IMR-90 (cell line): ENCODE data around the gene PLD1. TPM values are rescaled to one million over a fixed set of nuclear protein-coding genes. Genes with fewer than 3 reads are reported as not detected.
A peak's percentile ranks its signal among the peaks of the same experiment; 100 is the strongest.

Experiments used
- ATAC-seq: fragments of 200-7000 bp; cut with Tn5 transposase; 2 replicates; pipeline ENCODE4 v1.9.1; 2020; ENCODE audit warnings: low read depth, mild to moderate bottlenecking, moderate library complexity
- Bru-seq: library from RNA; stranded (reverse); fragments of 400-500 nt; gene quantifications from one replicate; lab custom pipeline; 2021; lab: Mats Ljungman, UMichigan
- BruChase-seq, 2 experiments: library from RNA; stranded (reverse); fragments of 400-500 nt; gene quantifications; one replicate each; lab custom pipeline; 2021; lab: Mats Ljungman, UMichigan
- BruUV-seq: library from RNA; stranded (reverse); fragments of 400-500 nt; replicated peaks from 2 replicates; lab custom pipeline; 2021; lab: Mats Ljungman, UMichigan
- CTCF ChIA-PET: fragments of 300-600 bp; formaldehyde crosslinking; extraction: SDS; loops from one replicate; lab custom pipeline; 2021; ENCODE audit warnings: antibody characterized with exemption; lab: Yijun Ruan, JAX
- POLR2A ChIA-PET: fragments of 300-600 bp; sonication (Branson Sonifier 250); formaldehyde crosslinking; loops from one replicate; lab custom pipeline; 2022; ENCODE audit warnings: antibody characterized with exemption; ENCODE audit not compliant: unreplicated experiment; lab: Charles Lee
- DNase-seq: peaks from one replicate; pipeline ENCODE4 v3.0.0; 2013
- H2AFZ ChIP-seq: replicated peaks from 2 replicates; pipeline ENCODE3; 2013; ENCODE audit warnings: low read length, mild to moderate bottlenecking; ENCODE audit not compliant: poor library complexity
- H2AK5ac ChIP-seq: 2 replicates; pipeline ENCODE4 v1.6.1; 2013; ENCODE audit warnings: low read depth, low read length, inconsistent platforms
- H2AK9ac ChIP-seq: replicated peaks from 2 replicates; pipeline ENCODE3; 2013; ENCODE audit warnings: mild to moderate bottlenecking, low read depth, low read length, moderate library complexity; ENCODE audit not compliant: poor library complexity
- H2BK120ac ChIP-seq: 2 replicates; pipeline ENCODE4 v1.6.1; 2013; ENCODE audit warnings: low read depth, low read length, inconsistent platforms
- H2BK15ac ChIP-seq: 3 replicates; pipeline ENCODE4 v1.6.1; 2013; ENCODE audit warnings: low read depth, low read length, inconsistent platforms
- H2BK20ac ChIP-seq: 2 replicates; pipeline ENCODE4 v1.6.1; 2013; ENCODE audit warnings: low read depth, mild to moderate bottlenecking, inconsistent platforms, low read length, moderate library complexity
- H2BK5ac ChIP-seq: 2 replicates; pipeline ENCODE4 v1.6.1; 2013; ENCODE audit warnings: mild to moderate bottlenecking, low read depth, low read length, inconsistent platforms; ENCODE audit not compliant: poor library complexity, severe bottlenecking
- H3K14ac ChIP-seq: replicated peaks from 2 replicates; pipeline ENCODE4 v1.6.1; 2013; ENCODE audit warnings: low read depth, low read length, inconsistent platforms
- H3K18ac ChIP-seq: 2 replicates; pipeline ENCODE4 v1.6.1; 2013; ENCODE audit warnings: low read depth, low read length, control low read depth
- H3K23ac ChIP-seq: 2 replicates; pipeline ENCODE4 v1.6.1; 2013; ENCODE audit warnings: low read depth, low read length, inconsistent platforms
- H3K27ac ChIP-seq: 2 replicates; pipeline ENCODE4 v1.5.1; 2013; ENCODE audit warnings: mild to moderate bottlenecking, control low read depth, low read length; ENCODE audit not compliant: insufficient read depth
- H3K27me3 ChIP-seq: 2 replicates; pipeline ENCODE4 v1.6.1; 2013; ENCODE audit warnings: low read length; ENCODE audit not compliant: control insufficient read depth, insufficient read depth
- H3K36me3 ChIP-seq: 2 replicates; pipeline ENCODE4 v1.6.1; 2013; ENCODE audit warnings: low read length, mixed read lengths; ENCODE audit not compliant: control insufficient read depth, insufficient read depth
- H3K4ac ChIP-seq: 2 replicates; pipeline ENCODE4 v1.6.1; 2013; ENCODE audit warnings: low read depth, low read length, inconsistent platforms
- H3K4me1 ChIP-seq: 2 replicates; pipeline ENCODE4 v1.6.1; 2013; ENCODE audit warnings: low read length, mixed read lengths; ENCODE audit not compliant: control insufficient read depth, insufficient read depth
- H3K4me2 ChIP-seq: 2 replicates; pipeline ENCODE4 v1.6.1; 2013; ENCODE audit warnings: low read depth, mild to moderate bottlenecking, control low read depth, low read length, moderate library complexity
- H3K4me3 ChIP-seq: 2 replicates; pipeline ENCODE4 v1.5.1; 2013; ENCODE audit warnings: low read depth, mild to moderate bottlenecking, control low read depth, low read length, moderate library complexity; ENCODE audit not compliant: insufficient read depth
- H3K56ac ChIP-seq: 2 replicates; pipeline ENCODE4 v1.6.1; 2013; ENCODE audit warnings: low read length, inconsistent platforms; ENCODE audit not compliant: insufficient read depth; ENCODE audit errors: extremely low read depth
- H3K79me1 ChIP-seq, 2 experiments: 2 replicates each; pipeline ENCODE4 v1.6.1; 2013; ENCODE audit warnings: low read length in 2 of 2, inconsistent platforms in 1 of 2, low read depth in 1 of 2
- H3K9ac ChIP-seq: 2 replicates; pipeline ENCODE4 v1.6.1; 2013; ENCODE audit warnings: low read depth, low read length, control low read depth
- H3K9me1 ChIP-seq: 2 replicates; pipeline ENCODE4 v1.6.1; 2013; ENCODE audit warnings: low read length, inconsistent platforms; ENCODE audit not compliant: insufficient read depth
- H3K9me3 ChIP-seq: 2 replicates; pipeline ENCODE4 v1.6.1; 2013; ENCODE audit warnings: low read length; ENCODE audit not compliant: control insufficient read depth, insufficient read depth
- H4K20me1 ChIP-seq: 2 replicates; pipeline ENCODE4 v1.6.1; 2013; ENCODE audit warnings: low read length, inconsistent platforms; ENCODE audit not compliant: insufficient read depth
- H4K5ac ChIP-seq: 2 replicates; pipeline ENCODE4 v1.6.1; 2013; ENCODE audit warnings: mild to moderate bottlenecking, low read depth, low read length, control low read depth
- H4K8ac ChIP-seq, 2 experiments: 2 replicates each; pipeline ENCODE4 v1.6.1; 2013; ENCODE audit warnings: low read depth in 2 of 2, low read length in 2 of 2, control low read depth in 1 of 2, inconsistent platforms in 1 of 2
- H4K91ac ChIP-seq: 2 replicates; pipeline ENCODE4 v1.6.1; 2013; ENCODE audit warnings: low read depth, low read length, inconsistent platforms; ENCODE audit not compliant: insufficient read depth
- BHLHE40 ChIP-seq: fragments of 150-350 bp; IDR thresholded peaks from 2 replicates; pipeline ENCODE4 v1.6.1; 2016; ENCODE audit warnings: mild to moderate bottlenecking, low read depth, low read length
- MAFK ChIP-seq: IDR thresholded peaks from 2 replicates; pipeline ENCODE4 v1.6.1; 2012; ENCODE audit warnings: low read depth, low read length, improper control_type of control experiment
- MXI1 ChIP-seq: IDR thresholded peaks from 2 replicates; pipeline ENCODE4 v1.6.1; 2012; ENCODE audit warnings: low read depth, mild to moderate bottlenecking, low read length, moderate library complexity, borderline replicate concordance
- NFE2L2 ChIP-seq: fragments of 150-350 bp; IDR thresholded peaks from 2 replicates; pipeline ENCODE4 v1.6.1; 2016; ENCODE audit warnings: low read depth, mild to moderate bottlenecking, low read length
- SMC3 ChIP-seq: fragments of 150-350 bp; IDR thresholded peaks from 2 replicates; pipeline ENCODE4 v1.6.1; 2016; ENCODE audit warnings: low read depth, mild to moderate bottlenecking, antibody characterized with exemption, low read length, moderate library complexity
- WGBS, 2 experiments: methylation state at CpG; one replicate each; pipeline versions ENCODE4 v1.1.5 to v1.1.7; 2013; ENCODE audit warnings: missing lambda C conversion rate in 2 of 2; ENCODE audit not compliant: insufficient read length in 1 of 2; ENCODE audit errors: extremely low coverage in 2 of 2; 5-methylcytosine and 5-hydroxymethylcytosine counted together
- dilution Hi-C: fragments of 300-500 bp; cut with HindIII; formaldehyde crosslinking; loops from one replicate; pipeline ENCODE4 v1.14.3; 2018; ENCODE audit warnings: low sequenced_read_pairs; ENCODE audit not compliant: unreplicated experiment
- in situ Hi-C: fragments of 300-500 bp; cut with MboI; formaldehyde crosslinking; loops from 3 replicates; pipeline ENCODE4 v1.14.3; 2019; ENCODE audit warnings: low sequenced_read_pairs, inconsistent platforms, mixed read lengths
- intact Hi-C: fragments of 100-400 bp; cut with micrococcal nuclease; formaldehyde crosslinking; loops from 2 replicates; pipeline ENCODE4 v1.10.0; 2022
- long read RNA-seq: library from polyadenylated mRNA; unstranded; transcript quantifications from one replicate; pipeline ENCODE4 v2.0.0, GENCODE V29; 2021; ENCODE audit not compliant: unreplicated experiment
- polyA plus RNA-seq, 3 experiments: library from polyadenylated mRNA; depleted of rRNA; stranded (reverse); fragments of >200 nt; gene quantifications; 2 replicates each; pipeline ENCODE4 v1.2.3, GENCODE V29; 2012; ENCODE audit warnings: low replicate concordance in 1 of 3
- total RNA-seq: library from RNA; depleted of rRNA; stranded (reverse); fragments of >200 nt; gene quantifications from 2 replicates; pipeline ENCODE4 v1.2.3, GENCODE V29; 2012; rRNA removed
- TF ChIP-seq, protein P1 (sequence below): fragments of 150-350 bp; IDR thresholded peaks from 2 replicates; pipeline ENCODE4 v1.6.1; 2016; ENCODE audit warnings: low read depth, mild to moderate bottlenecking, low read length, moderate library complexity, borderline replicate concordance

PLD1 gene, protein sequence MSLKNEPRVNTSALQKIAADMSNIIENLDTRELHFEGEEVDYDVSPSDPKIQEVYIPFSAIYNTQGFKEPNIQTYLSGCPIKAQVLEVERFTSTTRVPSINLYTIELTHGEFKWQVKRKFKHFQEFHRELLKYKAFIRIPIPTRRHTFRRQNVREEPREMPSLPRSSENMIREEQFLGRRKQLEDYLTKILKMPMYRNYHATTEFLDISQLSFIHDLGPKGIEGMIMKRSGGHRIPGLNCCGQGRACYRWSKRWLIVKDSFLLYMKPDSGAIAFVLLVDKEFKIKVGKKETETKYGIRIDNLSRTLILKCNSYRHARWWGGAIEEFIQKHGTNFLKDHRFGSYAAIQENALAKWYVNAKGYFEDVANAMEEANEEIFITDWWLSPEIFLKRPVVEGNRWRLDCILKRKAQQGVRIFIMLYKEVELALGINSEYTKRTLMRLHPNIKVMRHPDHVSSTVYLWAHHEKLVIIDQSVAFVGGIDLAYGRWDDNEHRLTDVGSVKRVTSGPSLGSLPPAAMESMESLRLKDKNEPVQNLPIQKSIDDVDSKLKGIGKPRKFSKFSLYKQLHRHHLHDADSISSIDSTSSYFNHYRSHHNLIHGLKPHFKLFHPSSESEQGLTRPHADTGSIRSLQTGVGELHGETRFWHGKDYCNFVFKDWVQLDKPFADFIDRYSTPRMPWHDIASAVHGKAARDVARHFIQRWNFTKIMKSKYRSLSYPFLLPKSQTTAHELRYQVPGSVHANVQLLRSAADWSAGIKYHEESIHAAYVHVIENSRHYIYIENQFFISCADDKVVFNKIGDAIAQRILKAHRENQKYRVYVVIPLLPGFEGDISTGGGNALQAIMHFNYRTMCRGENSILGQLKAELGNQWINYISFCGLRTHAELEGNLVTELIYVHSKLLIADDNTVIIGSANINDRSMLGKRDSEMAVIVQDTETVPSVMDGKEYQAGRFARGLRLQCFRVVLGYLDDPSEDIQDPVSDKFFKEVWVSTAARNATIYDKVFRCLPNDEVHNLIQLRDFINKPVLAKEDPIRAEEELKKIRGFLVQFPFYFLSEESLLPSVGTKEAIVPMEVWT
- total RNA-seq, result 9.2 and 9.7 TPM in 2 replicates
- polyA plus RNA-seq (2012; rRNA removed), result 2.6 and 3.3 TPM in 2 replicates
- 1.3 and 1.5 TPM in 2 replicates for polyA plus RNA-seq (2012; cell fraction: cytosol; rRNA removed)
- 2.7 and 23.1 TPM in 2 replicates for polyA plus RNA-seq (2012; cell fraction: nucleus; rRNA removed; ENCODE audit: low replicate concordance)
- percentile 71 among the genes with signal in this experiment for Bru-seq, nascent RNA
- BruChase-seq, experiment 1, labeled RNA remaining after a 6-hour chase, result percentile 61 among the genes with signal in this experiment
- BruChase-seq, experiment 2, labeled RNA remaining after a 2-hour chase, result percentile 56 among the genes with signal in this experiment
- long read RNA-seq, partial matches to known transcripts, result 1 of 4 reads
- long read RNA-seq, other reads (novel, unspliced or antisense), result 3 of 4 reads

DNA sequence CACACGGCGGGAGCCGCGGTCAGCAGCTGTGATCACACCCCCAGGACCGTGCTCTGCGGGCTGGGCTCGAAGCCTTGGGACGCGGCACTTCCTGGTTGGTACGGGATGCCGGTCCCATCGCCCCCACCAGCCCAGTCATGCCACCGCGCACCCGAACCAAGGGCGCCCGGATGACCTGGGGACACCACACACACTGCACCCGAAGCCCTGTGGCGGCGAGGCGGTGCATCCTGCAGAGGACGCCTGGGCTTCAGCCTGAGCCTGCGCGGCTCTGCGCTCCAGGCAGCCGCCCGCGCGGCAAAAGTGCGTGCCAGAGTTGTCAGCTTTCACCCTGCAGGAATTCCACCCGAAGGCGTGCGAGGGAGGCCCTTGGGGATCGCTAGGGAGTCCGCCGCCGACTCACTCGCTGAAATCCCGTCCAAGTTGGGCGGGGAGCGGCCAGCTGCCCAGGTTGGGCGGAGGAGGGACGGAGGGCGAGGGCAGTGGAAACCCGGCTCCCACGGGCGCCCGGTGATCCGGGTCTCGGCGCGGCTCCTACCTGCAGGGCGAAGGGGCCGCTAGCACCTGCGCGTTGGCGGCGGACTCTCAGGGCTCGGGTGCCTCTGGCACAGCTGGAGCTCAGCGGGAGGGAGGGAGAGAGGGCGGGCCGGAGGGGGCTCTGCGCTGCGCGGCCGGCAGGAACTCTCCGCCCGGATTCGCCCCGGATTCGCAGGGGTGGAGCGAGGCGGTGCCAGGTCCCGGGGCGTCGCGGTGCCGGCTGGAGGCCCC, at the start of gene PLD1:
PLD1 (minus strand) TSS at position 623 of the 768 bp plus-strand sequence. CDS start 72,432 bp downstream, outside the sequence.
- intact Hi-C loops (loop anchor here (1.0 kb wide), 1 partner anchor 231 kb away; no protein-coding TSS in a partner anchor), in situ Hi-C loops (no loop called here), dilution Hi-C loops (no loop called here)
- peak within 1 kb of the TSS; percentile 81 for H2BK20ac ChIP-seq
- POLR2A ChIA-PET, result interaction anchor here (0.8 kb wide), 2 partner anchors 29 to 229 kb away, joined by 3 to 4 read pairs; partner anchors contain the start of gene FNDC3B
- H3K14ac ChIP-seq, result peak within 1 kb of the TSS; percentile 91
- H2AK9ac ChIP-seq, result peak within 1 kb of the TSS; percentile 33
- peak within 1 kb of the TSS; percentile 91 for H2AFZ ChIP-seq
- ATAC-seq, result peak; percentile 83
- H3K4me2 ChIP-seq, result peak within 1 kb of the TSS; percentile 90
- peak within 1 kb of the TSS; percentile 84 for H3K4ac ChIP-seq
- H2AK5ac ChIP-seq, result peak within 1 kb of the TSS; percentile 57
- 0% methylated on average over 29 of the region's 78 CpGs; no CpG with 5 or more reads in 1 of the 2 experiments for WGBS, 2 experiments
- DNase-seq, result peak; percentile 95
- peak within 1 kb of the TSS; percentile 87 for H3K56ac ChIP-seq
- no peaks in the 10 kb centered on the region for H3K36me3 ChIP-seq
- peak within 1 kb of the TSS; percentile 96 for H3K27ac ChIP-seq
- H3K27me3 ChIP-seq, result no peaks in the 10 kb centered on the region
- H3K79me1 ChIP-seq, result peaks cover 13 to 25% of the 10 kb centered on the region in 2 experiments; a peak in 3 of 4 replicates
- peak within 1 kb of the TSS; percentile 86 for H4K5ac ChIP-seq
- peaks cover 6% of the 10 kb centered on the region for H3K9me1 ChIP-seq
- peak within 1 kb of the TSS; percentile 79 for H2BK5ac ChIP-seq
- BruUV-seq, result no TSS peak
- H4K91ac ChIP-seq, result peak within 1 kb of the TSS; percentile 89
- H2BK15ac ChIP-seq, result peak within 1 kb of the TSS; percentile 61; the same call in 2 of the 3 replicates
- peaks cover 15% of the 10 kb centered on the region for H3K4me1 ChIP-seq
- H3K9me3 ChIP-seq, result no peaks in the 10 kb centered on the region
- no peaks in the 10 kb centered on the region; the same call in 1 of the 2 replicates for H4K20me1 ChIP-seq
- H3K9ac ChIP-seq, result peak within 1 kb of the TSS; percentile 92
- H3K4me3 ChIP-seq, result peak within 1 kb of the TSS; percentile 76
- peak within 1 kb of the TSS; percentile 94 for H3K18ac ChIP-seq
- peak within 1 kb of the TSS; percentile 92 for H2BK120ac ChIP-seq
- peak within 1 kb of the TSS; percentile 46 to 92 for H4K8ac ChIP-seq
- CTCF ChIA-PET, result interaction anchor here (1.6 kb wide), 1 partner anchor 20 kb away, joined by 7 read pairs; no protein-coding TSS in a partner anchor
- H3K23ac ChIP-seq, result peak within 1 kb of the TSS; percentile 77
- no peak for TF ChIP-seq SMC3
- TF ChIP-seq, protein P1, sequence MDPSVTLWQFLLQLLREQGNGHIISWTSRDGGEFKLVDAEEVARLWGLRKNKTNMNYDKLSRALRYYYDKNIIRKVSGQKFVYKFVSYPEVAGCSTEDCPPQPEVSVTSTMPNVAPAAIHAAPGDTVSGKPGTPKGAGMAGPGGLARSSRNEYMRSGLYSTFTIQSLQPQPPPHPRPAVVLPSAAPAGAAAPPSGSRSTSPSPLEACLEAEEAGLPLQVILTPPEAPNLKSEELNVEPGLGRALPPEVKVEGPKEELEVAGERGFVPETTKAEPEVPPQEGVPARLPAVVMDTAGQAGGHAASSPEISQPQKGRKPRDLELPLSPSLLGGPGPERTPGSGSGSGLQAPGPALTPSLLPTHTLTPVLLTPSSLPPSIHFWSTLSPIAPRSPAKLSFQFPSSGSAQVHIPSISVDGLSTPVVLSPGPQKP, result no peak
- peak; percentile 83 for TF ChIP-seq BHLHE40
- TF ChIP-seq MAFK, result no peak
- TF ChIP-seq NFE2L2, result no peak
- TF ChIP-seq MXI1, result no peak; the same call in 1 of the 2 replicates
